Measurements from ENCODE around the gene DENND1A. TPM values are rescaled to one million over a fixed set of nuclear protein-coding genes. Genes with fewer than 3 reads are reported as not detected.

Gene DENND1A
- total and polyA plus RNA-seq, 2 of the 13 experiments (the other 11 are each of a cell fraction or from before 2014, with no cell fraction given), result 14.8 to 30.1 TPM

DNA sequence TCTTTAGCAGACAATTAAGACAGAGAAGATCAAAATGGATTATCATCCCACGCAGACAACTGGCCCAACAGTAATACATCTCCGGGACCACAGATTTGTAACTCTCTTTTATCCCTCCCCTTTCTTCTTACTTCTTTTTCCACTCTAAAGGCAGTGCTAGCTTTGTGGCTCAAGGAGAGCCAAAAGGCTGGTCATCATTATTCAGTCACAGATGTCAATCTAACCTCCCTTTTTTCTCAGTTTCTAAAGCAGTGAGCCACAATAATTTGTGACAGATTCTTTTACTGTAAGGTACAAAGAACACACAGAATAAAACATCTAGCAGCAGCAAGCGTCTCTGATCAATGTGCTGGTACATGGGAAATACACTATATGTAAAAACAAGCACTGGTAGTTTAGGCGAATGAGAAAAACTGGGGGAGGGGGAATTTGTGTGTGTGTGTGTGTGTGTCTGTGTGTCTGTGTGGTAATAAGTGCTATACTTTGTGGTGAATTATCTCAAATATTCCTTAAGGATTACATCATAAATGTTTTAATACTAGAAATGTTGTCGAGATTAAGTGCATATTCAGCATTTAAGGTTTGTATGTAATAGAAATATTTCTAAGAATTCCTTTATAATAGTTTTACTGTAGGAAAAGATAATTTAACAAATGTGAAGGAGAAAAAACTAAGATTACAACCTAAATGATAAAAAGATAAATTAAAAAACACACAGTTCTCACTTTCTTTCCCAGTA is 140.2 kb downstream of the DENND1A start:
- ATAC-seq, result no peak
- Histone ChIP-seq H3K9ac (ENCODE audit: insufficient read depth, low read depth, low read length) (no peak overlapping the region), H3K4me3 (replicated peaks in 1 of 3; ENCODE audit: insufficient read depth in 1 of 3, low read depth in 2 of 3, low read length in 3 of 3) (no peak overlapping the region), H4K20me1 (ENCODE audit: insufficient read depth, low read length) (no peaks in the 10 kb centered on the region), H3K27ac (ENCODE audit: extremely low read length, insufficient read depth, low read length) (no peak overlapping the region), H3K4me1 (ENCODE audit: insufficient read depth, low read length) (no peaks in the 10 kb centered on the region), H2AFZ (ENCODE audit: low read length) (no peak overlapping the region), H3K36me3 (replicated peaks in 1 of 2; ENCODE audit: control insufficient read depth in 1 of 2, insufficient read depth in 2 of 2, low read length in 2 of 2) (peaks cover 0 to 1% of the 10 kb centered on the region in 2 experiments; a peak in 1 of 5 replicates), H3K4me2 (ENCODE audit: low read depth, low read length) (no peak overlapping the region), H3K27me3 (ENCODE audit: control insufficient read depth in 1 of 2, insufficient read depth in 2 of 2, low read length in 2 of 2) (no peaks in the 10 kb centered on the region), H3K79me2 (ENCODE audit: insufficient read depth, low read length) (peaks cover 1% of the 10 kb centered on the region), H3K9me3 (ENCODE audit: low read length) (no peaks in the 10 kb centered on the region)
- TF ChIP-seq PHF21A (CRISPR knock-in tag; IDR thresholded peaks at IDR 0.05) (no peak), ATF7 (IDR thresholded peaks at IDR 0.05) (peak; percentile 48; the same call in 1 of the 2 replicates), ATF7 (CRISPR knock-in tag; IDR thresholded peaks at IDR 0.05) (no peak), FIP1L1 (IDR thresholded peaks at IDR 0.05; ENCODE audit: borderline replicate concordance, insufficient read depth, low read depth, low read length) (no peak), TFDP1 (CRISPR knock-in tag; IDR thresholded peaks at IDR 0.05; ENCODE audit: borderline replicate concordance) (no peak), MAFF (IDR thresholded peaks at IDR 0.05; ENCODE audit: low read depth, low read length) (peak; percentile 28; the same call in 1 of the 2 replicates), MAFK (conservative IDR thresholded peaks at IDR 0.05 in 1 of 2, IDR thresholded peaks at IDR 0.05 in 1 of 2; ENCODE audit: low read length in 2 of 2) (peak; percentile 6 to 66; a peak in 2 of 4 replicates)
- TF ChIP-seq, protein P1, sequence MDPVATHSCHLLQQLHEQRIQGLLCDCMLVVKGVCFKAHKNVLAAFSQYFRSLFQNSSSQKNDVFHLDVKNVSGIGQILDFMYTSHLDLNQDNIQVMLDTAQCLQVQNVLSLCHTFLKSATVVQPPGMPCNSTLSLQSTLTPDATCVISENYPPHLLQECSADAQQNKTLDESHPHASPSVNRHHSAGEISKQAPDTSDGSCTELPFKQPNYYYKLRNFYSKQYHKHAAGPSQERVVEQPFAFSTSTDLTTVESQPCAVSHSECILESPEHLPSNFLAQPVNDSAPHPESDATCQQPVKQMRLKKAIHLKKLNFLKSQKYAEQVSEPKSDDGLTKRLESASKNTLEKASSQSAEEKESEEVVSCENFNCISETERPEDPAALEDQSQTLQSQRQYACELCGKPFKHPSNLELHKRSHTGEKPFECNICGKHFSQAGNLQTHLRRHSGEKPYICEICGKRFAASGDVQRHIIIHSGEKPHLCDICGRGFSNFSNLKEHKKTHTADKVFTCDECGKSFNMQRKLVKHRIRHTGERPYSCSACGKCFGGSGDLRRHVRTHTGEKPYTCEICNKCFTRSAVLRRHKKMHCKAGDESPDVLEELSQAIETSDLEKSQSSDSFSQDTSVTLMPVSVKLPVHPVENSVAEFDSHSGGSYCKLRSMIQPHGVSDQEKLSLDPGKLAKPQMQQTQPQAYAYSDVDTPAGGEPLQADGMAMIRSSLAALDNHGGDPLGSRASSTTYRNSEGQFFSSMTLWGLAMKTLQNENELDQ (CRISPR knock-in tag; IDR thresholded peaks at IDR 0.05; ENCODE audit: borderline replicate concordance), result no peak
- WGBS (ENCODE audit: low lambda C conversion rate), result 96% methylated on average over 5 of the region's 5 CpGs
- ChIA-PET POLR2A (no interaction called here), CTCF (ENCODE audit: low intra/inter-chr PET ratio, low total read pairs) (no interaction called here)
- in situ Hi-C loops (cut with HindIII; ENCODE audit: extremely low pct_ligation_motif_present, low pct_unique_long_range_greater_than_20kb), result no loop called here
- FAIRE-seq, result no peak
- BruUV-seq (replicated peaks), result no TSS peak
- DNase-seq (ENCODE audit: low spot score), result no peak
- intact Hi-C loops (cut with micrococcal nuclease; ENCODE audit: unreplicated experiment), result no loop called here
